Liver (tissue), 9 donors: Measurements from ENCODE around the gene POLE3. TPM values are rescaled to one million over a fixed set of nuclear protein-coding genes. Genes with fewer than 3 reads are reported as not detected.

Source experiments
- DNase-seq: peaks from one replicate; pipeline ENCODE4 v3.0.0-alpha.2; 2017; ENCODE audit warnings: low spot score
- H3K27ac ChIP-seq, 2 donors: one replicate each; pipeline ENCODE4 v1.7.0; 2013; ENCODE audit warnings: inconsistent platforms in 2 of 2, low read length in 2 of 2, control low read depth in 1 of 2, low read depth in 1 of 2, mild to moderate bottlenecking in 1 of 2
- H3K27me3 ChIP-seq, 4 donors: one replicate each; pipeline versions ENCODE4 v1.6.1 to v1.7.0; 2013; ENCODE audit warnings: low read length in 3 of 4, inconsistent platforms in 1 of 4, mild to moderate bottlenecking in 1 of 4, moderate library complexity in 1 of 4; ENCODE audit not compliant: control insufficient read depth in 4 of 4, insufficient read depth in 4 of 4
- H3K36me3 ChIP-seq, 4 donors: one replicate each; pipeline versions ENCODE4 v1.6.1 to v1.7.0; 2013; ENCODE audit warnings: low read length in 3 of 4, mild to moderate bottlenecking in 3 of 4, low read depth in 1 of 4, moderate library complexity in 1 of 4; ENCODE audit not compliant: control insufficient read depth in 4 of 4, insufficient read depth in 3 of 4
- H3K4me1 ChIP-seq, 4 donors: one replicate each; pipeline versions ENCODE4 v1.6.1 to v1.7.0; 2013; ENCODE audit warnings: low read length in 3 of 4, mild to moderate bottlenecking in 3 of 4, moderate library complexity in 1 of 4; ENCODE audit not compliant: control insufficient read depth in 4 of 4, insufficient read depth in 4 of 4
- H3K4me3 ChIP-seq, 3 donors: one replicate each; pipeline versions ENCODE4 v1.6.1 to v1.7.0; 2013; ENCODE audit warnings: low read length in 3 of 3, control low read depth in 1 of 3, low read depth in 1 of 3, mild to moderate bottlenecking in 1 of 3
- H3K9ac ChIP-seq, 2 donors: one replicate each; pipeline ENCODE4 v1.7.0; 2013; ENCODE audit warnings: low read length in 2 of 2, mild to moderate bottlenecking in 2 of 2, moderate library complexity in 2 of 2, control low read depth in 1 of 2, low read depth in 1 of 2
- H3K9me3 ChIP-seq, 4 donors: one replicate each; pipeline versions ENCODE4 v1.6.1 to v1.7.0; 2013; ENCODE audit warnings: low read length in 3 of 4; ENCODE audit not compliant: control insufficient read depth in 4 of 4
- ATF3 ChIP-seq: IDR thresholded peaks from 2 replicates; pipeline ENCODE4 v1.6.1; 2016; ENCODE audit warnings: antibody characterized with exemption
- CTCF ChIP-seq: fragments of 150-350 bp; IDR thresholded peaks from 2 replicates; pipeline ENCODE4 v1.5.1; 2017; ENCODE audit warnings: improper control_type of control experiment, low read depth, low read length; ENCODE audit not compliant: missing input control
- EGR1 ChIP-seq, 2 donors: IDR thresholded peaks; 2 replicates each; pipeline ENCODE4 v1.6.1; 2016 to 2018; ENCODE audit warnings: antibody characterized with exemption in 2 of 2, low read depth in 2 of 2
- FOXA1 ChIP-seq: IDR thresholded peaks from 2 replicates; pipeline ENCODE4 v1.6.1; 2016; ENCODE audit warnings: antibody characterized with exemption
- FOXA2 ChIP-seq: IDR thresholded peaks from 2 replicates; pipeline ENCODE4 v1.6.1; 2016; ENCODE audit warnings: antibody characterized with exemption
- GABPA ChIP-seq, 2 donors: IDR thresholded peaks in 1 of 2; conservative IDR thresholded peaks in 1 of 2; 2 replicates each; pipeline ENCODE4 v1.6.1; 2016; ENCODE audit warnings: antibody characterized with exemption in 2 of 2, mild to moderate bottlenecking in 1 of 2, moderate library complexity in 1 of 2
- HNF4A ChIP-seq, 2 donors: conservative IDR thresholded peaks; 2 replicates each; pipeline ENCODE4 v1.6.1; 2016; ENCODE audit warnings: antibody characterized with exemption in 2 of 2, mild to moderate bottlenecking in 2 of 2
- HNF4G ChIP-seq: IDR thresholded peaks from 2 replicates; pipeline ENCODE4 v1.6.1; 2016; ENCODE audit warnings: antibody characterized with exemption
- JUND ChIP-seq, 2 donors: IDR thresholded peaks; 2 replicates each; pipeline ENCODE4 v1.6.1; 2016; ENCODE audit warnings: antibody characterized with exemption in 2 of 2
- MAX ChIP-seq: IDR thresholded peaks from 2 replicates; pipeline ENCODE4 v1.6.1; 2016; ENCODE audit warnings: antibody characterized with exemption
- RAD21 ChIP-seq, 2 donors: IDR thresholded peaks; 2 replicates each; pipeline ENCODE4 v1.6.1; 2016; ENCODE audit warnings: antibody characterized with exemption in 2 of 2, mild to moderate bottlenecking in 2 of 2
- REST ChIP-seq: IDR thresholded peaks from 2 replicates; pipeline ENCODE4 v1.6.1; 2016; ENCODE audit warnings: antibody characterized with exemption, mild to moderate bottlenecking
- RXRA ChIP-seq, 2 donors: IDR thresholded peaks; 2 replicates each; pipeline ENCODE4 v1.6.1; 2017 to 2018; ENCODE audit warnings: antibody characterized with exemption in 2 of 2, mild to moderate bottlenecking in 1 of 2
- SP1 ChIP-seq: IDR thresholded peaks from 2 replicates; pipeline ENCODE4 v1.6.1; 2018; ENCODE audit warnings: antibody characterized with exemption, mild to moderate bottlenecking
- TAF1 ChIP-seq: conservative IDR thresholded peaks from 2 replicates; pipeline ENCODE4 v1.6.1; 2016; ENCODE audit warnings: antibody characterized with exemption, mild to moderate bottlenecking
- YY1 ChIP-seq: IDR thresholded peaks from 2 replicates; pipeline ENCODE4 v1.6.1; 2016; ENCODE audit warnings: antibody characterized with exemption, mild to moderate bottlenecking
- ZBTB33 ChIP-seq: IDR thresholded peaks from 2 replicates; pipeline ENCODE4 v1.6.1; 2016; ENCODE audit warnings: antibody characterized with exemption
- WGBS: extraction: QIAGEN DNeasy Blood & Tissue Kit; methylation state at CpG from one replicate; pipeline ENCODE4 v1.1.7; 2013; 5-methylcytosine and 5-hydroxymethylcytosine counted together
- polyA plus RNA-seq, 2 donors: library from polyadenylated mRNA; stranded (reverse) in 1 of 2; unstranded in 1 of 2; fragments of 200-250 nt in 1 of 2; fragments of >200 nt in 1 of 2; fragmentation: Nextera tagmentation in 1 of 2; extraction: Ambion mirVana in 1 of 2; gene quantifications; one replicate each; pipeline versions ENCODE4 v1.2.1 to v1.2.3, GENCODE V29; 2013 to 2015
- total RNA-seq, 2 donors: library from RNA; depleted of rRNA; stranded (reverse); fragments of >200 nt; gene quantifications; one replicate each; pipeline ENCODE4 v1.2.3, GENCODE V29; 2014
- donor health status: healthy.
- donor health status: healthy.
- donor health status: healthy.
- donor health status: healthy.
- donor health status: healthy.

The POLE3 gene
- total and polyA plus RNA-seq, 4 donors: 15.7 to 27.5 (median 22.8) TPM

- Histone ChIP-seq H3K4me3 (no peak overlapping the region), H3K36me3 (no peaks in the 10 kb centered on the region), H3K9me3 (no peaks in the 10 kb centered on the region), H3K27ac (no peak overlapping the region), H3K9ac (no peak overlapping the region), H3K4me1 (peaks cover 0 to 3% (median 0%) of the 10 kb centered on the region in 4 donors), H3K27me3 (no peaks in the 10 kb centered on the region)
- no peak for TF ChIP-seq HNF4G
- TF ChIP-seq FOXA1: no peak
- TF ChIP-seq JUND (IDR thresholded peaks at IDR 0.05): no peak
- TF ChIP-seq GABPA (IDR thresholded peaks at IDR 0.05 in 1 of 2, conservative IDR thresholded peaks at IDR 0.05 in 1 of 2): no peak
- no peak for TF ChIP-seq FOXA2
- no peak for TF ChIP-seq CTCF
- TF ChIP-seq RAD21 (IDR thresholded peaks at IDR 0.05): no peak
- TF ChIP-seq YY1: no peak
- TF ChIP-seq HNF4A (conservative IDR thresholded peaks at IDR 0.05): no peak
- TF ChIP-seq TAF1: no peak
- no peak for TF ChIP-seq ZBTB33
- TF ChIP-seq REST: no peak
- TF ChIP-seq RXRA (IDR thresholded peaks at IDR 0.05): no peak
- TF ChIP-seq EGR1 (IDR thresholded peaks at IDR 0.05; ENCODE audit: low read depth in 2 of 2): no peak
- no peak for TF ChIP-seq MAX
- no peak for DNase-seq
- WGBS: 75% methylated on average over 4 of the region's 4 CpGs
Observed at GRCh38 chr9:113452113-113452605, 41.7 kb upstream of the POLE3 start.

- Histone ChIP-seq H3K27me3 (no peaks in the 10 kb centered on the region), H3K9ac (no peak overlapping the region), H3K27ac (no peak overlapping the region), H3K36me3 (no peaks in the 10 kb centered on the region), H3K4me1 (peaks cover 3 to 10% (median 9%) of the 10 kb centered on the region in 4 donors), H3K9me3 (no peaks in the 10 kb centered on the region), H3K4me3 (no peak overlapping the region)
- 75% methylated on average over 2 of the region's 2 CpGs for WGBS
- no peak for DNase-seq
- no peak for TF ChIP-seq REST
- no peak for TF ChIP-seq CTCF
- TF ChIP-seq SP1: no peak
- no peak for TF ChIP-seq JUND (IDR thresholded peaks at IDR 0.05)
- TF ChIP-seq HNF4A (conservative IDR thresholded peaks at IDR 0.05): no peak
- TF ChIP-seq TAF1: no peak
- no peak for TF ChIP-seq MAX
- no peak for TF ChIP-seq RAD21 (IDR thresholded peaks at IDR 0.05)
- TF ChIP-seq ATF3: no peak
- TF ChIP-seq FOXA1: no peak
- no peak for TF ChIP-seq HNF4G
- TF ChIP-seq EGR1 (IDR thresholded peaks at IDR 0.05; ENCODE audit: low read depth in 2 of 2): no peak
Observed at GRCh38 chr9:113449376-113449775, 38.9 kb upstream of the POLE3 start.
